Osteocyte (in vitro differentiated cells): ENCODE measurements around the gene ESR1. TPM values are rescaled to one million over a fixed set of nuclear protein-coding genes. Genes with fewer than 3 reads are reported as not detected.
"Not testable (repeated sequence)": the region's sequence is repeated elsewhere in the genome, so short reads cannot be mapped to it uniquely, and the experiment has no call there.

ENCODE experiments used
- DNase-seq: peaks from one replicate; pipeline ENCODE4 v3.0.0; 2021; ENCODE audit warnings: mixed read lengths; ENCODE audit not compliant: unreplicated experiment; ENCODE audit errors: extremely low spot score
- H3K27ac Mint-ChIP-seq: one replicate; pipeline ENCODE4 v1.8.0; 2021; ENCODE audit warnings: mild to moderate bottlenecking, mixed read lengths; ENCODE audit not compliant: unreplicated experiment
- H3K27me3 Mint-ChIP-seq: one replicate; pipeline ENCODE4 v1.8.0; 2021; ENCODE audit warnings: mixed read lengths; ENCODE audit not compliant: unreplicated experiment
- H3K36me3 Mint-ChIP-seq: one replicate; pipeline ENCODE4 v1.8.0; 2021; ENCODE audit warnings: mixed read lengths; ENCODE audit not compliant: unreplicated experiment
- H3K4me1 Mint-ChIP-seq: one replicate; pipeline ENCODE4 v1.8.0; 2021; ENCODE audit warnings: mixed read lengths; ENCODE audit not compliant: unreplicated experiment
- H3K4me3 Mint-ChIP-seq: one replicate; pipeline ENCODE4 v1.8.0; 2021; ENCODE audit warnings: mild to moderate bottlenecking, moderate library complexity, mixed read lengths; ENCODE audit not compliant: unreplicated experiment
- H3K9me3 Mint-ChIP-seq: one replicate; pipeline ENCODE4 v1.8.0; 2021; ENCODE audit warnings: mixed read lengths; ENCODE audit not compliant: unreplicated experiment
- total RNA-seq: library from RNA; stranded (reverse); gene quantifications from 2 replicates; pipeline ENCODE4 v1.2.1, GENCODE V29; 2021
- TF ChIP-seq, protein P1 (sequence below): fragments of 200-600 bp; sonication (generic); IDR thresholded peaks from 2 replicates; pipeline ENCODE4 v1.5.0; 2021; ENCODE audit warnings: antibody characterized with exemption, mild to moderate bottlenecking, moderate library complexity

The ESR1 gene
- total RNA-seq, 1 donor from 2014 or later, result not detected

DNA sequence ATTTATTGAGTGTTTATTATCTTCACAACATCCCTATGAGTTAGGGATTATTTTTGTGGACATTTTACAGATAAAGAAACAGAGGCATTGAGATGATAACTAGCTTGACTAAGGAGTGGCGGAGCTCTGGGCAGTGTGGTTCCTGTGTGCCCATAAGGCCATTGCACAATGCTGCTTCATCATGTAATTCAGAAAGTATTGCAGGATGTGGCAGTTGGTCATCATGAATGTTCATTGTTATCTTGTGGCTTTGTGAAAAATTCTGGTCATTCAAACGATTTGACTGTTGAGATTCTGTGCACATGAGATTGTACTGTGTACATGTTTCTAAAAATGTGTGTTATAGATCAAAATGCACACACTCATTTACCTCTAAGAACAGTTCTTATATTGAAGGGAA, 150.8 kb downstream of the ESR1 start:
- peaks cover 5% of the 10 kb centered on the region for H3K9me3 Mint-ChIP-seq
- peaks cover 2% of the 10 kb centered on the region for H3K27me3 Mint-ChIP-seq
- no peaks in the 10 kb centered on the region for H3K36me3 Mint-ChIP-seq
- H3K27ac Mint-ChIP-seq, result no peak overlapping the region
- no peak overlapping the region for H3K4me3 Mint-ChIP-seq
- TF ChIP-seq, protein P1, sequence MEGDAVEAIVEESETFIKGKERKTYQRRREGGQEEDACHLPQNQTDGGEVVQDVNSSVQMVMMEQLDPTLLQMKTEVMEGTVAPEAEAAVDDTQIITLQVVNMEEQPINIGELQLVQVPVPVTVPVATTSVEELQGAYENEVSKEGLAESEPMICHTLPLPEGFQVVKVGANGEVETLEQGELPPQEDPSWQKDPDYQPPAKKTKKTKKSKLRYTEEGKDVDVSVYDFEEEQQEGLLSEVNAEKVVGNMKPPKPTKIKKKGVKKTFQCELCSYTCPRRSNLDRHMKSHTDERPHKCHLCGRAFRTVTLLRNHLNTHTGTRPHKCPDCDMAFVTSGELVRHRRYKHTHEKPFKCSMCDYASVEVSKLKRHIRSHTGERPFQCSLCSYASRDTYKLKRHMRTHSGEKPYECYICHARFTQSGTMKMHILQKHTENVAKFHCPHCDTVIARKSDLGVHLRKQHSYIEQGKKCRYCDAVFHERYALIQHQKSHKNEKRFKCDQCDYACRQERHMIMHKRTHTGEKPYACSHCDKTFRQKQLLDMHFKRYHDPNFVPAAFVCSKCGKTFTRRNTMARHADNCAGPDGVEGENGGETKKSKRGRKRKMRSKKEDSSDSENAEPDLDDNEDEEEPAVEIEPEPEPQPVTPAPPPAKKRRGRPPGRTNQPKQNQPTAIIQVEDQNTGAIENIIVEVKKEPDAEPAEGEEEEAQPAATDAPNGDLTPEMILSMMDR, result no peak
- H3K4me1 Mint-ChIP-seq, result no peaks in the 10 kb centered on the region
- no peak for DNase-seq

DNA sequence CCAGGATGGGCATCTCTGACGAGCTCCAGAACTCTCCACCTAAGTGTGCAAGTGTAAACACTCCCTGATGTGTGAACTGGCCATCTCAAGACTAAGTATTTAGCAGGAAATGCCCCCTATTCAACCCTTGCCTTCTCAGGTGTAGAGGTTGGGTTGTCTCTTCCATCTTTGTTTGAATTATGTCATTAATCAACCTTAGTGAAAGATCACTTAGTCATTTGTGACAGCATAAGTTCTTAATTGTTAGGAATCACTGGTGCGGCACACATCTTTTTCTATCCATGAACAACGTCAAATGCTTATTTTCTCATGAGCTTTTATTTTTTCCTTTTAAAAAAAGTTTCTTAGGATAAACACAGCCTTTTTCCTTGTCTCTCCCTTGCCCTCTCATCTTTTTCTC, 151.6 kb downstream of the ESR1 start:
- no peaks in the 10 kb centered on the region for H3K36me3 Mint-ChIP-seq
- peaks cover 5% of the 10 kb centered on the region for H3K9me3 Mint-ChIP-seq
- TF ChIP-seq, protein P1, result no peak
- H3K27me3 Mint-ChIP-seq, result peaks cover 2% of the 10 kb centered on the region
- H3K4me1 Mint-ChIP-seq, result no peaks in the 10 kb centered on the region
- no peak overlapping the region for H3K4me3 Mint-ChIP-seq
- DNase-seq, result no peak
- no peak overlapping the region for H3K27ac Mint-ChIP-seq

DNA sequence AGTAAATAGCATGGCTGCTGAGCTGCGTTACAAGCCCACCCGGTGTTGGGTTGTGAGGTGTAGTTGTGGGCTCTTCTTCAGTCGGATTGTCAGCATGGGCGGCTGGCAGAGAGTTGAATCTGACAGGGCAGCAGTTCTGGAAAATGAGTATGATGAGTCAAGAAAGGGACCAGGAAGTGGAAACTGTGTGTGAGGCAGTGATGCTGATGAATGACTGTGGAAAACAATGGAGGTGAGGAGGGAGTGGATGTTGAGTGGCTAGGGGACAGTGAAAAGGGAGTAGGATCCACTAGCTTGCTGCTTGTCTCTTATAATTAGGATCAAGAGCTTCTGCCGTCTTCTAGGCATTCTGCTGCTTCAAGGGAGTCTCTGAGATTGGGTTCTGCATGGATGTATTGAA, 154.3 kb downstream of the ESR1 start:
- Mint-ChIP-seq H3K9me3 (peaks cover 5% of the 10 kb centered on the region), H3K36me3 (no peaks in the 10 kb centered on the region), H3K4me3 (no peak overlapping the region), H3K27me3 (peaks cover 2% of the 10 kb centered on the region), H3K27ac (no peak overlapping the region), H3K4me1 (no peaks in the 10 kb centered on the region)
- TF ChIP-seq, protein P1, result no peak
- no peak for DNase-seq

DNA sequence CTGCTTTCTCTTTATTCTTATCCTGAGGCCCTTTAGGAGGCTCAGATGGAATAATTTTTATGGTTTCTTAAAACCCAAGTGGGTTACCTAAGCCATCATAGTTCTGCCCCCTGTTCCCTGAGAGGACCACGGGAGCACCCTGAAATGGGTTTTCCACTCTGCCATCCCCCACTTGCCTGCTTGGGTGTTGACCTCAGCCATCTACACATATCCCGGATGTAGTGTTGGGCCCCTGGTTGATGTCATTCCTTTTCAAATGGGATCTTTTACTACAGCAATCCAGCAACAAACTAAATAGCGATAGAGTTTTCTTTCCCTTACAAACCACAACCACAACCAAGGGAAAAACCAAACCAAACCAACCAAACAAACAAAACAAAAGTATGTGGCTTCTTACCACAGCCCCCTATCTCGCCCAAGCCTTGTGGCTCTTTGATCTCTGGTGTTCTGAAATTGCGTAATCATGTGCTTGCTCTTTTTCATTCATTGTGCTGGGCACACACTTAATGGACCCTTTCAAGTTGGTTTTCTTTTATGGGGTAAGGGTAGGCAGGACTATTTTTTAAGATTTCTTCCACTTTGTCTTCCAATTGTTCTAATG, 154.9 kb downstream of the ESR1 start:
- peaks cover 5% of the 10 kb centered on the region for H3K9me3 Mint-ChIP-seq
- no peak for DNase-seq
- H3K27me3 Mint-ChIP-seq, result peaks cover 2% of the 10 kb centered on the region
- no peaks in the 10 kb centered on the region for H3K36me3 Mint-ChIP-seq
- H3K27ac Mint-ChIP-seq, result no peak overlapping the region
- TF ChIP-seq, protein P1, result no peak
- no peak overlapping the region for H3K4me3 Mint-ChIP-seq
- no peaks in the 10 kb centered on the region for H3K4me1 Mint-ChIP-seq

DNA sequence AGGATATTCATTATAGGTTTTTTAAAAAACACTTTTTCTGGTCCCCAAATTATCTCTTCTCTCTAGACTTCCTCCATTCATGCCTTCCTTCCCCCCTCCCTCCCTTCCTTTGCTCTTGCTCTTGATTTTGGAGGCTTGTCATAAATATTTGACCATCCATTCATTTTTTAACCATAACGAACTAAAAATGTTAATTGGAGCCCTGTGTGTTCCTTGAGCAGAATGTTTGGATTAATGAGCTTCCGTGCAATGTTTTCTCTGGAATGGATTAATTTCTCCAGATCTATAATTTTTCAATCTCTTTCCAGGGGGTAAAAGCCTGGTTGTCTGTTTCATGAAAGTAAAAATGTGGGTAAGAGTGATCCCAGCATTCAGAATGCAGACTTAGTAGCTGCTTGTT, 155.5 kb downstream of the ESR1 start:
- H3K4me3 Mint-ChIP-seq, result no peak overlapping the region
- DNase-seq, result no peak
- no peaks in the 10 kb centered on the region for H3K36me3 Mint-ChIP-seq
- H3K4me1 Mint-ChIP-seq, result no peaks in the 10 kb centered on the region
- no peak overlapping the region for H3K27ac Mint-ChIP-seq
- H3K27me3 Mint-ChIP-seq, result peaks cover 2% of the 10 kb centered on the region
- TF ChIP-seq, protein P1, result no peak
- H3K9me3 Mint-ChIP-seq, result peaks cover 5% of the 10 kb centered on the region

DNA sequence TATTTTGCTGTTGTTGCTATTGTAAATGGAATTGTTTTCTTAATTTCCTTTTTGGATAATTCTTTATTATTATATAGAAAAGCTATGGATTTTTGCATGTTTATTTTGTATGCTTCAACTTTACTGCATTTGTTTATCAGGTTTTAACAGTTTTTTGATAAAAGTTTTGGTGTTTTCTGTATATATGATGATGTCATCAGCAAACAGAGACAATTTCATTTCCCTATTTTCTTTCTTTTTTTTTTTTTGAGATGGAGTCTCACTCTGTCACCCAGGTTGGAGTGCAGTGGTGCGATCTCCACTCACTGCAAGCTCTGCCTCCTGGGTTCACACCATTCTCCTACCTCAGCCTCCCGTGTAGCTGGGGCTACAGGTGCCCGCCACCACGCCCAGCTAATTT, 156.9 kb downstream of the ESR1 start:
- not testable (repeated sequence) for H3K4me3 Mint-ChIP-seq, H3K27ac Mint-ChIP-seq, DNase-seq, H3K27me3 Mint-ChIP-seq, H3K4me1 Mint-ChIP-seq, H3K36me3 Mint-ChIP-seq, H3K9me3 Mint-ChIP-seq
